ENCODE data around the gene UPK3A. TPM values are rescaled to one million over a fixed set of nuclear protein-coding genes. Genes with fewer than 3 reads are reported as not detected.

The UPK3A gene
- total RNA-seq, 6 experiments from 2014 or later = not detected

DNA sequence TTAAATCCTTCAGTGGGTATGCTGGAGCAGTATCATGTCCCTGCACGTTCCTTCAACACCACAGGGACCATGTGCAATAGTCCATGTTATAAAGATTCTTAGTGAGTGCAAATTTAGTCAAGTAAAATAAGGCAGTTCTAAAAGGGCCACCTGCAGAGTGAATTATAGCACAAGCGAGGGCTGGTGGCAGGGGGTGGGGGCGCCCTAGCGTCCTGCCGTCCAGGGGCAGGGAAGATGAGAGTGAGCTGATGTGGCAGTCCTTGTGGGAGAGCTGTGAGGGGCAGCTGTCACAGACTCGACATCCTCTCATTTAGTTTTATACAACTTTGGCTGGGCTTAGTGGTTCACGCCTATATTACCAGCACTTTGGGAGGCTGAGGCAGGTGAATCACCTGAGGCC is 54.0 kb downstream of the UPK3A start:
- WGBS (ENCODE audit: insufficient coverage, low coverage, low lambda C conversion rate, missing lambda C conversion rate) = 95% methylated on average over 6 of the region's 7 CpGs
- Histone ChIP-seq H3K4me1 (peaks cover 0 to 34% (median 10%) of the 10 kb centered on the region in 4 donors), H3K9me3 (no peaks in the 10 kb centered on the region), H3K27me3 (no peaks in the 10 kb centered on the region), H3K36me3 (peaks cover 0 to 19% (median 1%) of the 10 kb centered on the region in 4 donors), H3K27ac (no peak overlapping the region), H3K4me3 (no peak overlapping the region)
- intact Hi-C loops (cut with DNase I) = no loop called here
- ATAC-seq (no peak), DNase-seq (no peak)
- TF ChIP-seq CTCF (IDR thresholded peaks at IDR 0.05) (no peak), POLR2A (IDR thresholded peaks at IDR 0.05) (no peak)

DNA sequence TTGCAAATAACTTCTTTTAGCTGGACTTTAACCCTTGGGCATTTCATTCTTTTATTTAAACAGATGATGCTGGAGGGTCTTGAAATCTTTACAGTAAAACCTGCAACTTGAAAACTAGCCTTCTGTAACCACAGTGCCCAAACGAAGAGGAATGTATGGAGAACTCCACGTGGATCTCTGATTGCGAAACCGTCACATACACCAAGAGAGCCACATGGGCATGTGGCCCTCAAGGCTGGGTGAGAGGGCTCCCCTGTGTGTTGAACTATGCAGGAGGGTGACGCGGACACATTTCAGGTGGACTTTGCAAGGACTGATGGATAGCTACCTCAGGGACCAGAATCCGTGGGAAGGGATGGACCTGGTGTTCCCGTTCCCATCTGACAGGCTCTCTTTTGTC is 55.6 kb downstream of the UPK3A start:
- 76% methylated on average over 8 of the region's 8 CpGs for WGBS (ENCODE audit: insufficient coverage, low coverage, low lambda C conversion rate, missing lambda C conversion rate)

GRCh38 chr22:45341498-45341897 is 56.7 kb downstream of the UPK3A start:
- ATAC-seq (peak in 2 of 4 donors; percentile 7 to 25), DNase-seq (no peak)
- WGBS (ENCODE audit: insufficient coverage, low coverage, low lambda C conversion rate, missing lambda C conversion rate) = no CpG with 5 or more reads among the region's 6 CpGs
- H3K4me3 ChIP-seq = no peak overlapping the region
- H3K36me3 ChIP-seq = peaks cover 0 to 19% (median 1%) of the 10 kb centered on the region in 4 donors
- no peak for TF ChIP-seq CTCF (IDR thresholded peaks at IDR 0.05)
- no peak for TF ChIP-seq POLR2A (IDR thresholded peaks at IDR 0.05)
- intact Hi-C loops (cut with DNase I) = no loop called here
- no peaks in the 10 kb centered on the region for H3K27me3 ChIP-seq
- H3K27ac ChIP-seq = no peak overlapping the region
- no peaks in the 10 kb centered on the region for H3K9me3 ChIP-seq
- H3K4me1 ChIP-seq = peaks cover 0 to 12% (median 5%) of the 10 kb centered on the region in 4 donors

More for the DNA sequence above, 55.6 kb downstream of the UPK3A start:
- Histone ChIP-seq H3K27me3 (no peaks in the 10 kb centered on the region), H3K4me1 (peaks cover 0 to 24% (median 10%) of the 10 kb centered on the region in 4 donors), H3K36me3 (peaks cover 0 to 19% (median 1%) of the 10 kb centered on the region in 4 donors), H3K4me3 (no peak overlapping the region), H3K27ac (no peak overlapping the region), H3K9me3 (no peaks in the 10 kb centered on the region)
- DNase-seq (no peak), ATAC-seq (no peak)
- intact Hi-C loops (cut with DNase I) = no loop called here
- no peak for TF ChIP-seq CTCF (IDR thresholded peaks at IDR 0.05)
- no peak for TF ChIP-seq POLR2A (IDR thresholded peaks at IDR 0.05)

- TF ChIP-seq POLR2A (IDR thresholded peaks at IDR 0.05) = no peak
- TF ChIP-seq CTCF (IDR thresholded peaks at IDR 0.05) = no peak
- intact Hi-C loops (cut with DNase I) = no loop called here
- ATAC-seq = peak in 3 of 4 donors; percentile 56 to 62 (median 59)
- Histone ChIP-seq H3K4me1 (no peaks in the 10 kb centered on the region), H3K4me3 (no peak overlapping the region), H3K27ac (no peak overlapping the region), H3K27me3 (no peaks in the 10 kb centered on the region), H3K9me3 (no peaks in the 10 kb centered on the region), H3K36me3 (peaks cover 0 to 19% (median 0%) of the 10 kb centered on the region in 4 donors)
- DNase-seq = no peak
- WGBS (ENCODE audit: insufficient coverage, low coverage, low lambda C conversion rate, missing lambda C conversion rate) = 63% methylated on average over 6 of the region's 8 CpGs
Measured at GRCh38 chr22:45343143-45343542, 58.4 kb downstream of the UPK3A start.

GRCh38 chr22:45344334-45344733 is 59.6 kb downstream of the UPK3A start:
- 66% methylated on average over 5 of the region's 5 CpGs for WGBS (ENCODE audit: insufficient coverage, low coverage, low lambda C conversion rate, missing lambda C conversion rate)
- DNase-seq (no peak), ATAC-seq (no peak)
- Histone ChIP-seq H3K36me3 (peaks cover 0 to 19% (median 0%) of the 10 kb centered on the region in 4 donors), H3K4me1 (no peaks in the 10 kb centered on the region), H3K9me3 (no peaks in the 10 kb centered on the region), H3K27me3 (no peaks in the 10 kb centered on the region), H3K27ac (no peak overlapping the region), H3K4me3 (no peak overlapping the region)
- intact Hi-C loops (cut with DNase I) = no loop called here
- TF ChIP-seq POLR2A (IDR thresholded peaks at IDR 0.05) = no peak
- no peak for TF ChIP-seq CTCF (IDR thresholded peaks at IDR 0.05)
